Activated T-helper 17 cell treated with anti-CD3 and anti-CD28 coated beads, Interleukin-2, amount 50 U/mL, for 72 hours (primary cell): ENCODE results near the gene PNP. TPM values are rescaled to one million over a fixed set of nuclear protein-coding genes. Genes with fewer than 3 reads are reported as not detected.

Experiments
- ATAC-seq: fragments of 150-1000 bp; cut with Tn5 transposase; replicated peaks from 2 replicates; pipeline ENCODE4 v1.10.0; 2021; ENCODE audit warnings: mild to moderate bottlenecking, moderate library complexity
- H3K27ac Mint-ChIP-seq: one replicate; pipeline ENCODE4 v1.8.0; 2022; ENCODE audit warnings: mixed read lengths
- H3K27me3 Mint-ChIP-seq: one replicate; pipeline ENCODE4 v1.8.0; 2022; ENCODE audit warnings: mixed read lengths
- H3K36me3 Mint-ChIP-seq: one replicate; pipeline ENCODE4 v1.8.0; 2022; ENCODE audit warnings: low read depth, mild to moderate bottlenecking, mixed read lengths
- H3K4me1 Mint-ChIP-seq: one replicate; pipeline ENCODE4 v1.8.0; 2022; ENCODE audit warnings: mixed read lengths
- H3K4me3 Mint-ChIP-seq: one replicate; pipeline ENCODE4 v1.8.0; 2022; ENCODE audit warnings: mild to moderate bottlenecking, mixed read lengths
- H3K9me3 Mint-ChIP-seq: one replicate; pipeline ENCODE4 v1.8.0; 2022; ENCODE audit warnings: mixed read lengths
- total RNA-seq, 2 donors: library from RNA; stranded (reverse); gene quantifications; one replicate each; pipeline ENCODE4 v1.2.3, GENCODE V29; 2022

PNP gene
- total RNA-seq, 2 donors from 2014 or later = 135 to 231 TPM

GRCh38 chr14:20468764-20469241 lies 403 bp upstream of the PNP start:
- Mint-ChIP-seq H3K27ac (peak overlapping the region; percentile 97), H3K36me3 (peaks cover 46% of the 10 kb centered on the region), H3K4me3 (peak overlapping the region; percentile 93), H3K27me3 (no peaks in the 10 kb centered on the region), H3K4me1 (peaks cover 25% of the 10 kb centered on the region), H3K9me3 (no peaks in the 10 kb centered on the region)
- ATAC-seq = no peak

- Mint-ChIP-seq H3K27me3 (no peaks in the 10 kb centered on the region), H3K4me1 (peaks cover 37% of the 10 kb centered on the region), H3K4me3 (peak overlapping the region; percentile 93), H3K27ac (peak overlapping the region; percentile 97), H3K36me3 (peaks cover 59% of the 10 kb centered on the region), H3K9me3 (no peaks in the 10 kb centered on the region)
- peak; percentile 88 for ATAC-seq
Measured at GRCh38 chr14:20469890-20470602, 840 bp downstream of the PNP start.

GRCh38 chr14:20470603-20470901 lies 1.3 kb downstream of the PNP start:
- Mint-ChIP-seq H3K4me3 (peak overlapping the region; percentile 93), H3K27me3 (no peaks in the 10 kb centered on the region), H3K36me3 (peaks cover 64% of the 10 kb centered on the region), H3K4me1 (peaks cover 41% of the 10 kb centered on the region), H3K9me3 (no peaks in the 10 kb centered on the region), H3K27ac (peak overlapping the region; percentile 97)
- ATAC-seq = no peak

GRCh38 chr14:20472536-20473169 lies 3.4 kb downstream of the PNP start:
- Mint-ChIP-seq H3K27ac (peak overlapping the region; percentile 61), H3K4me1 (peaks cover 58% of the 10 kb centered on the region), H3K9me3 (no peaks in the 10 kb centered on the region), H3K36me3 (peaks cover 85% of the 10 kb centered on the region), H3K27me3 (no peaks in the 10 kb centered on the region), H3K4me3 (peak overlapping the region; percentile 93)
- no peak for ATAC-seq

- no peak for ATAC-seq
- peak overlapping the region; percentile 93 for H3K27ac Mint-ChIP-seq
- no peaks in the 10 kb centered on the region for H3K9me3 Mint-ChIP-seq
- H3K27me3 Mint-ChIP-seq = no peaks in the 10 kb centered on the region
- H3K4me3 Mint-ChIP-seq = peak overlapping the region; percentile 73
- peaks cover 57% of the 10 kb centered on the region for H3K4me1 Mint-ChIP-seq
- peaks cover 75% of the 10 kb centered on the region for H3K36me3 Mint-ChIP-seq
Measured at GRCh38 chr14:20476776-20477175, 7.6 kb downstream of the PNP start.

GRCh38 chr14:20477211-20477876 lies 8.1 kb downstream of the PNP start:
- H3K27me3 Mint-ChIP-seq = no peaks in the 10 kb centered on the region
- H3K4me3 Mint-ChIP-seq = peak overlapping the region; percentile 73
- ATAC-seq = peak; percentile 54
- H3K36me3 Mint-ChIP-seq = peaks cover 69% of the 10 kb centered on the region
- H3K9me3 Mint-ChIP-seq = no peaks in the 10 kb centered on the region
- H3K4me1 Mint-ChIP-seq = peaks cover 57% of the 10 kb centered on the region
- H3K27ac Mint-ChIP-seq = peak overlapping the region; percentile 93

- H3K36me3 Mint-ChIP-seq = peaks cover 54% of the 10 kb centered on the region
- H3K4me1 Mint-ChIP-seq = peaks cover 53% of the 10 kb centered on the region
- no peaks in the 10 kb centered on the region for H3K27me3 Mint-ChIP-seq
- no peak overlapping the region for H3K4me3 Mint-ChIP-seq
- ATAC-seq = no peak
- no peaks in the 10 kb centered on the region for H3K9me3 Mint-ChIP-seq
- H3K27ac Mint-ChIP-seq = no peak overlapping the region
Measured at GRCh38 chr14:20478894-20479293, 9.7 kb downstream of the PNP start.

- peaks cover 39% of the 10 kb centered on the region for H3K4me1 Mint-ChIP-seq
- H3K27ac Mint-ChIP-seq = peak overlapping the region; percentile 11
- peaks cover 9% of the 10 kb centered on the region for H3K9me3 Mint-ChIP-seq
- no peak for ATAC-seq
- H3K36me3 Mint-ChIP-seq = peaks cover 19% of the 10 kb centered on the region
- H3K4me3 Mint-ChIP-seq = peak overlapping the region; percentile 21
- no peaks in the 10 kb centered on the region for H3K27me3 Mint-ChIP-seq
Measured at GRCh38 chr14:20482382-20482781, 13.2 kb downstream of the PNP start.

- Mint-ChIP-seq H3K27me3 (no peaks in the 10 kb centered on the region), H3K4me1 (peaks cover 52% of the 10 kb centered on the region), H3K27ac (no peak overlapping the region), H3K9me3 (peaks cover 9% of the 10 kb centered on the region), H3K4me3 (no peak overlapping the region), H3K36me3 (no peaks in the 10 kb centered on the region)
- ATAC-seq = no peak
Measured at GRCh38 chr14:20485900-20486299, 16.7 kb downstream of the PNP start.

GRCh38 chr14:20486684-20487395 lies 17.6 kb downstream of the PNP start:
- H3K36me3 Mint-ChIP-seq = no peaks in the 10 kb centered on the region
- H3K4me3 Mint-ChIP-seq = peak overlapping the region; percentile 72
- H3K9me3 Mint-ChIP-seq = peaks cover 9% of the 10 kb centered on the region
- H3K27ac Mint-ChIP-seq = peak overlapping the region; percentile 74
- peaks cover 57% of the 10 kb centered on the region for H3K4me1 Mint-ChIP-seq
- no peak for ATAC-seq
- no peaks in the 10 kb centered on the region for H3K27me3 Mint-ChIP-seq

- Mint-ChIP-seq H3K27ac (peak overlapping the region; percentile 74), H3K27me3 (no peaks in the 10 kb centered on the region), H3K4me3 (peak overlapping the region; percentile 72), H3K4me1 (peaks cover 52% of the 10 kb centered on the region), H3K9me3 (peaks cover 9% of the 10 kb centered on the region), H3K36me3 (no peaks in the 10 kb centered on the region)
- ATAC-seq = no peak
Measured at GRCh38 chr14:20487396-20487725, 18.2 kb downstream of the PNP start.

- Mint-ChIP-seq H3K9me3 (peaks cover 9% of the 10 kb centered on the region), H3K27ac (peak overlapping the region; percentile 81), H3K4me1 (peaks cover 52% of the 10 kb centered on the region), H3K4me3 (peak overlapping the region; percentile 78), H3K27me3 (no peaks in the 10 kb centered on the region), H3K36me3 (no peaks in the 10 kb centered on the region)
- ATAC-seq = peak; percentile 56
Measured at GRCh38 chr14:20489093-20489994, 20.1 kb downstream of the PNP start.

GRCh38 chr14:20490563-20490962 lies 21.4 kb downstream of the PNP start:
- Mint-ChIP-seq H3K9me3 (peaks cover 4% of the 10 kb centered on the region), H3K27me3 (no peaks in the 10 kb centered on the region), H3K36me3 (no peaks in the 10 kb centered on the region), H3K4me1 (peaks cover 56% of the 10 kb centered on the region), H3K27ac (peak overlapping the region; percentile 81), H3K4me3 (peak overlapping the region; percentile 78)
- ATAC-seq = no peak

- no peaks in the 10 kb centered on the region for H3K36me3 Mint-ChIP-seq
- H3K27ac Mint-ChIP-seq = no peak overlapping the region
- no peaks in the 10 kb centered on the region for H3K9me3 Mint-ChIP-seq
- peaks cover 52% of the 10 kb centered on the region for H3K4me1 Mint-ChIP-seq
- ATAC-seq = no peak
- H3K4me3 Mint-ChIP-seq = no peak overlapping the region
- H3K27me3 Mint-ChIP-seq = no peaks in the 10 kb centered on the region
Measured at GRCh38 chr14:20492486-20492885, 23.3 kb downstream of the PNP start.
